Subcutaneous adipose tissue (tissue), 4 donors: ENCODE measurements around the gene APBB2. TPM values are rescaled to one million over a fixed set of nuclear protein-coding genes. Genes with fewer than 3 reads are reported as not detected.

ENCODE experiments used
- CTCF ChIP-seq: fragments of 450-650 bp; IDR thresholded peaks from one replicate; pipeline ENCODE4 v1.5.1; 2016; ENCODE audit warnings: low read depth, mild to moderate bottlenecking, control low read depth, antibody characterized with exemption, moderate library complexity
- total RNA-seq, 4 donors: library from RNA; depleted of rRNA; stranded (reverse); fragments of >200 nt; gene quantifications; one replicate each; pipeline ENCODE4 v1.1.0, GENCODE V29; 2016

APBB2 gene
- total RNA-seq, 4 donors from 2014 or later = 55.6 to 181 (median 124) TPM

- TF ChIP-seq CTCF = no peak
These were observed 274.5 kb downstream of the APBB2 start for GRCh38 chr4:40939856-40940255.

- TF ChIP-seq CTCF = no peak
These were observed 276.0 kb downstream of the APBB2 start for GRCh38 chr4:40938337-40938736.

GRCh38 chr4:40937140-40937725 is 277.1 kb downstream of the APBB2 start:
- TF ChIP-seq CTCF = no peak

GRCh38 chr4:40934676-40935075 is 279.7 kb downstream of the APBB2 start:
- TF ChIP-seq CTCF = no peak

GRCh38 chr4:40933272-40934053 is 280.9 kb downstream of the APBB2 start:
- TF ChIP-seq CTCF = no peak

GRCh38 chr4:40931841-40932240 is 282.5 kb downstream of the APBB2 start:
- no peak for TF ChIP-seq CTCF

- TF ChIP-seq CTCF = no peak
These were observed 283.1 kb downstream of the APBB2 start for GRCh38 chr4:40931238-40931637.
